CD4-positive, alpha-beta T cell treated with Interleukin-10 for 1 hour (primary cell): Measurements from ENCODE around the gene GRIA3.

ENCODE experiments used
- DNase-seq: peaks from one replicate; pipeline ENCODE4 v3.0.0-alpha.2; 2020

Gene GRIA3

GRCh38 chrX:123184219-123184865 lies at the start of gene GRIA3:
Gene GRIA3, plus strand, starts transcription at chrX:123184278. Its CDS starts 258 bp downstream, at chrX:123184536.
- DNase-seq, result no peak

GRCh38 chrX:123138473-123138872 lies 45.6 kb upstream of the GRIA3 start:
- DNase-seq, result no peak

- no peak for DNase-seq
These were observed 43.6 kb upstream of the GRIA3 start for GRCh38 chrX:123140454-123140853.

- no peak for DNase-seq
These were observed 43.2 kb upstream of the GRIA3 start for GRCh38 chrX:123140904-123141303.

- DNase-seq, result no peak
These were observed 30.2 kb upstream of the GRIA3 start for GRCh38 chrX:123153846-123154335.

- no peak for DNase-seq
These were observed 28.8 kb upstream of the GRIA3 start for GRCh38 chrX:123155327-123155726.

GRCh38 chrX:123157586-123157985 lies 26.5 kb upstream of the GRIA3 start:
- DNase-seq, result no peak

GRCh38 chrX:123159403-123159802 lies 24.7 kb upstream of the GRIA3 start:
- DNase-seq, result no peak

- DNase-seq, result no peak
These were observed 16.5 kb upstream of the GRIA3 start for GRCh38 chrX:123167621-123168020.

- DNase-seq, result no peak
These were observed 14.7 kb upstream of the GRIA3 start for GRCh38 chrX:123169247-123169901.

- DNase-seq, result no peak
These were observed 13.5 kb upstream of the GRIA3 start for GRCh38 chrX:123170546-123170945.

GRCh38 chrX:123171781-123172180 lies 12.3 kb upstream of the GRIA3 start:
- no peak for DNase-seq

GRCh38 chrX:123172869-123173268 lies 11.2 kb upstream of the GRIA3 start:
- DNase-seq, result no peak

GRCh38 chrX:123173833-123174232 lies 10.2 kb upstream of the GRIA3 start:
- DNase-seq, result no peak

- no peak for DNase-seq
These were observed 8.5 kb upstream of the GRIA3 start for GRCh38 chrX:123175366-123176122.

- DNase-seq, result no peak
These were observed 2.7 kb upstream of the GRIA3 start for GRCh38 chrX:123181233-123181914.

GRCh38 chrX:123184866-123185276 lies 793 bp downstream of the GRIA3 start:
- no peak for DNase-seq

GRCh38 chrX:123185721-123186120 lies 1.6 kb downstream of the GRIA3 start:
- no peak for DNase-seq

GRCh38 chrX:123186801-123187200 lies 2.7 kb downstream of the GRIA3 start:
- no peak for DNase-seq

GRCh38 chrX:123188081-123188480 lies 4.0 kb downstream of the GRIA3 start:
- no peak for DNase-seq

GRCh38 chrX:123189338-123189737 lies 5.3 kb downstream of the GRIA3 start:
- DNase-seq, result no peak

GRCh38 chrX:123190096-123190495 lies 6.0 kb downstream of the GRIA3 start:
- no peak for DNase-seq

- no peak for DNase-seq
These were observed 9.0 kb downstream of the GRIA3 start for GRCh38 chrX:123193101-123193500.
